ENCODE data around the gene FGF22. TPM values are rescaled to one million over a fixed set of nuclear protein-coding genes. Genes with fewer than 3 reads are reported as not detected.

FGF22 gene
- total RNA-seq (2012; rRNA removed) (not detected in 2 replicates), polyA plus RNA-seq (2012; rRNA removed) (0.14 and 0.24 TPM in 2 replicates), Bru-seq, nascent RNA (percentile 12 among the genes with signal in this experiment), BruChase-seq, experiment 1, labeled RNA remaining after a 6-hour chase (percentile 12 among the genes with signal in this experiment), BruChase-seq, experiment 2, labeled RNA remaining after a 2-hour chase (percentile 12 among the genes with signal in this experiment)
- 0.21 and 0.22 TPM in 2 replicates for polyA plus RNA-seq (2012; cell fraction: cytosol; rRNA removed)
- polyA plus RNA-seq (2012; cell fraction: nucleus; rRNA removed; ENCODE audit: low replicate concordance), result 0.40 and 2.1 TPM in 2 replicates
- long read RNA-seq, partial matches to known transcripts, result 0 of 8 reads
- long read RNA-seq, other reads (novel, unspliced or antisense), result 5 of 8 reads

DNA sequence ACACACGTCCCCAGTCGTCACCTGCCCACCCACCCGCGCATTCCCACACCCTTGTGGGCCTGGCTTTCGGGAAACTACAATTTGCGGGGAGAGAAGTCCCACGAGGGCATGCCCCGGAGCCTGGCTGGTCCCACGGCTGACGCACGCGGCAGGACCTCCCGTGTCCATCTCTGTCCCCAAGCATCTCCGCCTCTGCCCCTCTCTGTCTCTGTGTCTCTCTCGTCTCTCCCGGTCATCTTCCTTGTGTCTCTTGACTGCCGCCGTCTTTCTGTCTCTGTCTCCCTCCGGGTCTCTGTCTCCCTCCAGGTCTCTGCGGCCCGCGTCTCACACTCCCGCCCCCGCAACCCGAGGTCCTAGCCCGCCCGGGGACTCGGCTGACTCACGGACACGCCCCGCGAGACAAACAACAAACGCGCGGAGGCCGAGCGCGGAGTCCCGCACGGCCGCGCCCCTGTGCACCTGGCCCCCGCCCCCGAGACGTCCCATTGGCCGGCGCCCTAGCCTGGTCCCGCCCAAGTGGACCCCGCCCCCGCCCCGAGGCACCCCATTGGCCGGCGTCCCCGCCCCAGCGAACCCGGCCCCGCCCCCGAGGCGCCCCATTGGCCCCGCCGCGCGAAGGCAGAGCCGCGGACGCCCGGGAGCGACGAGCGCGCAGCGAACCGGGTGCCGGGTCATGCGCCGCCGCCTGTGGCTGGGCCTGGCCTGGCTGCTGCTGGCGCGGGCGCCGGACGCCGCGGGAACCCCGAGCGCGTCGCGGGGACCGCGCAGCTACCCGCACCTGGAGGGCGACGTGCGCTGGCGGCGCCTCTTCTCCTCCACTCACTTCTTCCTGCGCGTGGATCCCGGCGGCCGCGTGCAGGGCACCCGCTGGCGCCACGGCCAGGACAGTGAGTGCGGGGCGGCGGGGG lies at the start of gene FGF22:
Gene FGF22, plus strand, starts transcription at position 627 of the 908 bp plus-strand sequence. Its CDS starts 47 bp downstream, at position 674.
- in situ Hi-C loops (cut with MboI; ENCODE audit: low sequenced_read_pairs), result no loop called here
- Histone ChIP-seq H3K18ac (ENCODE audit: low read depth, low read length) (no peak within 1 kb of the TSS), H3K9ac (ENCODE audit: low read depth, low read length) (peak within 1 kb of the TSS; percentile 25; the same call in 1 of the 2 replicates), H3K4me1 (ENCODE audit: control insufficient read depth, insufficient read depth, low read length) (peaks cover 3% of the 10 kb centered on the region), H3K27me3 (ENCODE audit: control insufficient read depth, insufficient read depth, low read length) (no peaks in the 10 kb centered on the region), H2BK15ac (ENCODE audit: low read depth, low read length) (no peak within 1 kb of the TSS), H4K5ac (ENCODE audit: low read depth, low read length) (no peak within 1 kb of the TSS), H3K9me1 (ENCODE audit: insufficient read depth, low read length) (no peaks in the 10 kb centered on the region), H3K4me2 (ENCODE audit: low read depth, low read length) (peak within 1 kb of the TSS; percentile 92), H2AK9ac (replicated peaks; ENCODE audit: low read depth, low read length, poor library complexity) (peak within 1 kb of the TSS; percentile 60), H2BK120ac (ENCODE audit: low read depth, low read length) (no peak within 1 kb of the TSS), H3K27ac (ENCODE audit: insufficient read depth, low read length) (no peak within 1 kb of the TSS), H3K4me3 (ENCODE audit: insufficient read depth, low read depth, low read length) (peak within 1 kb of the TSS; percentile 49), H3K56ac (ENCODE audit: extremely low read depth, insufficient read depth, low read length) (no peak within 1 kb of the TSS), H3K9me3 (ENCODE audit: control insufficient read depth, insufficient read depth, low read length) (no peaks in the 10 kb centered on the region), H3K4ac (ENCODE audit: low read depth, low read length) (no peak within 1 kb of the TSS; the same call in 1 of the 2 replicates), H3K14ac (replicated peaks; ENCODE audit: low read depth, low read length) (no peak within 1 kb of the TSS), H3K23ac (ENCODE audit: low read depth, low read length) (no peak within 1 kb of the TSS), H4K91ac (ENCODE audit: insufficient read depth, low read depth, low read length) (no peak within 1 kb of the TSS; the same call in 1 of the 2 replicates), H4K20me1 (ENCODE audit: insufficient read depth, low read length) (no peaks in the 10 kb centered on the region), H4K8ac (ENCODE audit: low read depth in 2 of 2, low read length in 2 of 2) (peak within 1 kb of the TSS in 1 of 2 experiments; percentile 53; a peak in 2 of 4 replicates), H2BK20ac (ENCODE audit: low read depth, low read length) (no peak within 1 kb of the TSS), H3K79me1 (ENCODE audit: low read depth in 1 of 2, low read length in 2 of 2) (peaks cover 0 to 1% of the 10 kb centered on the region in 2 experiments; a peak in 1 of 4 replicates), H2AFZ (replicated peaks; ENCODE audit: low read length, poor library complexity) (peak within 1 kb of the TSS; percentile 85), H3K36me3 (ENCODE audit: control insufficient read depth, insufficient read depth, low read length) (peaks cover 4% of the 10 kb centered on the region; the same call in 1 of the 2 replicates), H2AK5ac (ENCODE audit: low read depth, low read length) (peak within 1 kb of the TSS; percentile 7), H2BK5ac (ENCODE audit: low read depth, low read length, poor library complexity, severe bottlenecking) (no peak within 1 kb of the TSS)
- BruUV-seq (replicated peaks), result no TSS peak
- intact Hi-C loops (cut with micrococcal nuclease), result no loop called here
- WGBS, 2 experiments (ENCODE audit: extremely low coverage in 2 of 2, insufficient read length in 1 of 2), result 13% methylated on average over 46 of the region's 109 CpGs; no CpG with 5 or more reads in 1 of the 2 experiments
- TF ChIP-seq MAZ (IDR thresholded peaks at IDR 0.05; ENCODE audit: borderline replicate concordance, low read depth, low read length) (peak; percentile 53; the same call in 1 of the 2 replicates), POLR2A (IDR thresholded peaks at IDR 0.05; ENCODE audit: low read depth, low read length) (no peak)
- CTCF ChIA-PET, result no interaction called here
- ATAC-seq (ENCODE audit: low read depth) (peak; percentile 98), DNase-seq (peak; percentile 74)
- dilution Hi-C loops (cut with HindIII; ENCODE audit: low sequenced_read_pairs, unreplicated experiment), result no loop called here
- POLR2A ChIA-PET (ENCODE audit: unreplicated experiment), result no interaction called here

All from IMR-90 (cell line).